ENCODE data around the gene CEBPZOS.
"Not testable (repeated sequence)": the region's sequence is repeated elsewhere in the genome, so short reads cannot be mapped to it uniquely, and the experiment has no call there.

The CEBPZOS gene

GRCh38 chr2:37191253-37191652 lies 5.0 kb upstream of the CEBPZOS start:
- DNase-seq (ENCODE audit: low read depth, low spot score), result no peak

- no peak for DNase-seq (ENCODE audit: low read depth, low spot score)
These were observed 4.5 kb upstream of the CEBPZOS start for GRCh38 chr2:37191747-37192146.

GRCh38 chr2:37192551-37192950 lies 3.7 kb upstream of the CEBPZOS start:
- DNase-seq (ENCODE audit: low read depth, low spot score), result no peak

GRCh38 chr2:37195862-37196319 lies 405 bp upstream of the CEBPZOS start:
- not testable (repeated sequence) for DNase-seq (ENCODE audit: low read depth, low spot score)

GRCh38 chr2:37198681-37199065 lies 2.4 kb downstream of the CEBPZOS start:
- no peak for DNase-seq (ENCODE audit: low read depth, low spot score)

GRCh38 chr2:37201208-37201607 lies 4.9 kb downstream of the CEBPZOS start:
- no peak for DNase-seq (ENCODE audit: low read depth, low spot score)

GRCh38 chr2:37201766-37202165 lies 5.5 kb downstream of the CEBPZOS start:
- no peak for DNase-seq (ENCODE audit: low read depth, low spot score)

- no peak for DNase-seq (ENCODE audit: low read depth, low spot score)
These were observed 7.4 kb downstream of the CEBPZOS start for GRCh38 chr2:37203708-37204107.

- not testable (repeated sequence) for DNase-seq (ENCODE audit: low read depth, low spot score)
These were observed 8.9 kb downstream of the CEBPZOS start for GRCh38 chr2:37205071-37205661.

DNA sequence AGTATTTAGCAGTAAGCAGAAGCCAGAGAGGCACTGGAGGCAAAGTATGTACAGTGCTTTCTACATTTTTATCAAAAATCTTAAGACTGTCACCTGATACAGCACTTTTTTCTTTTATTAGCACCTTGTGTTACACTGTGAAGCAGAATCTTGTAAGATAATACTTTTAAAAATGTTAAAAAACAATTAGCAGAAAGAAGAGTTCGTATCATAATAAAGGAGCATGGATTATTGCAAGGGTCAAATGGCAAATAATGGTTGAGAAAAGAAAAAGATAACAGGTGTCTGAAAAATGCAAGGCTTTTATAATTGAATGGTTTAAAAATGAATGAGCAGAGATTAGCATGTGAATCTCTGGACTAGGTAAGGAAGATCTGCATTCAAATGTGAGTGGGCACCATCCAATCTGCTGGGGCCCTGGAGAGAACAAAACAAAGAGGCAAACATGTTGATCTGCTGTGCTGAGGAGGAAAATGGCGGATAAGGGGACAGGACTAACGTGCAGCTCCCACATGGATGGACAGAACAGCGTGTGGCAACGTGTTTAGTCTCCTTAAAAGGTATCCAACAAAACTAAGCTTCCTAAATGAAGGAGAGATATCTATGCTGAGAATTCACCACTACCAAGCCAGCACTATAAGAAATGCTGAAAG lies 9.5 kb downstream of the CEBPZOS start:
- DNase-seq (ENCODE audit: low read depth, low spot score), result peak; percentile 90

DNA sequence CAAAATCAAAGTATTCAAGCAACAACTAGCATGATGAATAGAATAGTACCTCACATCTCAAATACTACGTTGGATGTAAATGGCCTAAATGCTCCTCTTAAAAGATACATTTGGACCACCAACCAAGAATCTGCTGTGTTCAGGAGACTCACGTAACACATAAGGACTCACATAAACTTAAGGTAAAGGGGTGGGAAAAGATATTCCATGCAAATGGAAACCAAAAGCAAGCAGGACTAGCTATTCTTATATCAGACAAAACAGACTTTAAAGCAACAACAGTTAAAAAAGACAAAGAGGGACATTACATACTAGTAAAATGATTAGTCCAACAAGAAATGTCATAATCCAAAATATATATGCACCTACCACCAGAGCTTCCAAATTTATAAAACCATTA lies 10.5 kb downstream of the CEBPZOS start:
- DNase-seq (ENCODE audit: low read depth, low spot score), result not testable (repeated sequence)

DNA sequence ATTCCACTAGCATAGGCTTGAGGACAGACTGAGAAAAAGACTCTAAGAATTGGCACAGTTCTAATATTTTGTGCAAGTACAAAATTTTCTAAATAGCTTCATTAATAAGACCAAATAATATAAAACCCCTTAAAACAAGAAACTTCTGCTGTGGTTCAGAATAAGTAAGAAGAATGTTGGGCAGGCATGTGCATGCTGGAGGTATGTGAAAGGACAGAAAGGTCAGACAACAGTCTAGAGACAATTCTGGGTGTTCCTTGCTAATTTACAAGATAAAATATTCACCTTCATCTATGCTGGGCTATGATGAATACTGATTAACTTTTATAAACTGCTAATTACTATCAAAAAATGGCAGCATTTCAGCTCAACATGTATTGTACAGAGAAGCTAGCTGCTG lies 14.9 kb downstream of the CEBPZOS start:
- DNase-seq (ENCODE audit: low read depth, low spot score), result no peak

GRCh38 chr2:37211939-37212338 lies 15.6 kb downstream of the CEBPZOS start:
- DNase-seq (ENCODE audit: low read depth, low spot score), result no peak

- DNase-seq (ENCODE audit: low read depth, low spot score), result no peak
These were observed 19.0 kb downstream of the CEBPZOS start for GRCh38 chr2:37215250-37215649.

DNA sequence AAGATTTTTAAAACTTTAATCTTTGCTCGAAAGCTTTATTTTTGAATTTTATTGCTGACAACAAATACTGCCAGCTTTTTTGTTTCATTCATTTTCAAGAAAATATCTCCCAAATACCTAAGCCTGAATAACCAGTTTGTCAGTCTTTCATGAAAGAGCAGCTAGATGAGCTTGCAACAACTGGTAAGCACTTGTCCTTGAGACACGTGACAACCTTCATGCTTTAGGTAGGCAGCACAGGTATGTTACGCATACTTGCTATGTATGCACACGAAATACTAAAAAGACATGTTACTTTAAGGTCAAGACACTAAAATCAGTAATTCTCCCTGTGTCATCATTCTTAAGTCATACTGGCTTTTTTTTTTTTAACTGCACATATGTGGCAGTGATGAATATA lies 22.8 kb downstream of the CEBPZOS start:
- no peak for DNase-seq (ENCODE audit: low read depth, low spot score)

DNA sequence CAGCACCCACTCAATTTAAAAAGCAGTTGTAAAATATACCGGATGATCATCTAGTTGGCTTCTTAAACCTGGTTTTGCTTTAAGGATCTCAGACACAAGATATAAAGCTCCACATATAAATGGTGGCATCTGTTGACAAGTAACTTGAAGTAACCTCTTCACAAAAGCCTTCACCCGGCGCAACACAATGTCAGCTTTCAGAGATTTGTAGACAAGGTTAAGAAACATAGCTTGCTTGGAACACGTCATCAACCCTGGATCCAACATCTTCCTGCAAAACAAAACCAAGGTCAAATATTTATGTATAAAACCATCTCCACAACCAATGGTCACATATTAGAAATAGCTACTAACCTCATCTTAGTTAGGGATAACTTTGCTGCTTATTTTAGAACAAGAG lies 26.8 kb downstream of the CEBPZOS start:
- no peak for DNase-seq (ENCODE audit: low read depth, low spot score)

DNA sequence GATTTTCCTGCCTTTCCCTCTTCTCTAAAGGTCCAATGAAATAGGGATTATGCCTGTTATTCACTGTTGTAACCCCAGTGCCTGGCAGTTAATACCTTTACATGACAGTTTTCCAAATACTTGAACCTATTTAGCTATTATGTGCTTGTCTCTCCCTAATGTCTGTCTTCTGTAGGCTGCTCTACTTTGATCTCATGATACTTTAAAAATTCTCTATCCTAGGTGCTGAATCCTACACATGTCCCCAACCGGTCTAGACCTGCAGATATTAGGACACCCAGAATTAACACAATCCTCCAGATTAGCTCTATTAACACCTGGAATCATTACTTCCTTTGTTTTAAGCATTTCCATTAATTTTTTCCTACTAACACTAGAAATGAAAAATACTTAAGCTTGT lies 27.8 kb downstream of the CEBPZOS start:
- DNase-seq (ENCODE audit: low read depth, low spot score), result no peak

DNA sequence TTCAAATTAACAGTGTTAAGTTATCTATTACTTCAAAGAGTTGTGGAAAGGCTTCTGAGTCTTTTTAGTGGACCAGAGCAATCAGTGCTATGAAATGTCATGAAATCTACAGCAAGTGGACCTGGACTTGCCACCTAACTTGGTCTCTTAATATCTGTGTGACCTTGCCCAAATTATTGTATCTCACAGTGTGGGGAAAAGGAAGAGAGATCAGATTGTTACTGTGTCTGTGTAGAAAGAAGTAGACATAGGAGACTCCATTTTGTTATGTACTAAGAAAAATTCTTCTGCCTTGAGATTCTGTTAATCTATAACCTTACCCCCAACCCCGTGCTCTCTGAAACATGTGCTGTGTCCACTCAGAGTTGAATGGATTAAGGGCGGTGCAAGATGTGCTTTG lies 28.8 kb downstream of the CEBPZOS start:
- not testable (repeated sequence) for DNase-seq (ENCODE audit: low read depth, low spot score)

- DNase-seq (ENCODE audit: low read depth, low spot score), result no peak
These were observed 30.6 kb downstream of the CEBPZOS start for GRCh38 chr2:37226863-37227262.

DNA sequence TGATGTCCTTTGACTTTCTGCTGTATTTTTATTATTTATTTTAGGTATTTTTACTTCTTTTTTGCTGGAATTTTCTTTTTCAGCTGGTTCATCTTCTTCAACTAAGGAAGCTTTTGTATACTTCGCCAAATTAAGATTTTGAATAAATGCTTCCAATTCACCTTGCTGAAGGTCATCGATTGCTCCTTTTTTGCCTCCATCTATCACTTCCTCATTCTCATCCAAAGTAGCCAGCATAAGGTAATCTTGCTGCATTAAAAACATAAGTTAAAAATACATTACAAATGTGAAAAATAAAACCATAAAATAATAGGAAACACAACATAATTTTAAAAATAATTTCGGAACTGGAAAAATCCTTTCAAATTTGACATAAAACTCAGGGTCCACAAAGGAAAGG lies 32.5 kb downstream of the CEBPZOS start:
- DNase-seq (ENCODE audit: low read depth, low spot score), result no peak

GRCh38 chr2:37230581-37230980 lies 34.3 kb downstream of the CEBPZOS start:
- DNase-seq (ENCODE audit: low read depth, low spot score), result no peak

DNA sequence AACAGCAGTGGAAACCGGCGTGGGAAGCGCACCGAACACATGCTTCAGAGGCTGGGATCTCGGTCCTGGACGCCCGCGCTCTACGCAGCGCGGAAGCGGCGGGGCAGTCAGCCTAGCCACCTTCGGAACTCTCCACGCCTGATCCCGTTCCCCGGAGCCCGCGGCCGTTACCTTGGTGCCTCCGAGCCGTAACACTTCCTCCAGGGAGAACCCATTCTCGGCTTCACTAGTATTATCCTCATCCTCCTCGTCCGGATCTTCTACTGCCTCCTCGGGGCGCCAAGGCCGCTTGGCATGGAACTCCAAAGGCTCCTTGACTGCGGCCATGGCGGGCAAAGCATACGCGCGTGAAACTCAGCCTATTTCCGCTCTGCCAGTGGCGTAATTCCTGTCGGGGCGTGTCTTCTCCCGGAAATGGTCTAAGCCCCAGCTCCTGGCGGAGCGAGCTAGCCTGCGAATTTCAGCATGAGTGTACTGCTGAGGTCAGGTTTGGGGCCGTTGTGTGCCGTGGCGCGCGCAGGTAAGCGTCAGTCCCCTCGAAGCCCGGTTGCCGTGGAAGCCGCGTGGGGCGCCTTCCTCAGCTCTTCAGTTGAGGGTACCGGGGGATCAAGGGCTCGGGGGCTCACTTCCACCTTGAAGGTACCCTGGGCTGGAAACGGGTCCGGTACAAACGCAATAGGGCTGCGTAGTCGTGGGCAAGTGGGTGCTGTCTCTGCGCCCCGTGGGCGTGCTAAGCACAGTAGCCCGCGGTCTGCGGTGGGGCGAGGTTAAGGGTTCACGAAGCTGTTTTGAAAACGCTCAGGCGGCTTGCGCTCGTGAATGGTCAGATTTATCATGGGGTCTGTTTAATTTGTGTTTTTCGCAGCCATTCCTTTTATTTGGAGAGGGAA lies 35.2 kb downstream of the CEBPZOS start, which contains the start of the genes CEBPZ and NDUFAF7:
Gene CEBPZ, minus strand, starts transcription at position 356 of the 890 bp plus-strand sequence. Its CDS starts 29 bp downstream, at position 327.
Gene NDUFAF7, plus strand, starts transcription at position 418 of the 890 bp plus-strand sequence. Its CDS starts 48 bp downstream, at position 466.
- DNase-seq (ENCODE audit: low read depth, low spot score), result peak; percentile 74
